Immature natural killer cell (primary cell): Measurements from ENCODE around the gene IQCK. TPM values are rescaled to one million over a fixed set of nuclear protein-coding genes. Genes with fewer than 3 reads are reported as not detected.

ENCODE experiments used
- DNase-seq, 3 donors: peaks; one replicate each; pipeline ENCODE4 v3.0.0; 2022; ENCODE audit warnings: mixed read lengths in 1 of 3
- H3K27ac Mint-ChIP-seq, 6 donors: one replicate each; pipeline ENCODE4 v1.8.0; 2020; ENCODE audit warnings: mixed read lengths in 6 of 6, mild to moderate bottlenecking in 5 of 6, inconsistent platforms in 4 of 6, moderate library complexity in 3 of 6
- H3K27me3 Mint-ChIP-seq, 3 donors: one replicate each; pipeline ENCODE4 v1.8.0; 2020 to 2021; ENCODE audit warnings: low read depth in 3 of 3, mild to moderate bottlenecking in 3 of 3, mixed read lengths in 3 of 3, moderate library complexity in 3 of 3, inconsistent platforms in 1 of 3
- H3K36me3 Mint-ChIP-seq, 3 donors: one replicate each; pipeline ENCODE4 v1.8.0; 2020; ENCODE audit warnings: mixed read lengths in 3 of 3, inconsistent platforms in 2 of 3, mild to moderate bottlenecking in 2 of 3
- H3K4me1 Mint-ChIP-seq, 2 donors: one replicate each; pipeline ENCODE4 v1.8.0; 2020; ENCODE audit warnings: inconsistent platforms in 2 of 2, mild to moderate bottlenecking in 2 of 2, mixed read lengths in 2 of 2, moderate library complexity in 1 of 2
- H3K4me3 Mint-ChIP-seq, 5 donors: one replicate each; pipeline ENCODE4 v1.8.0; 2020; ENCODE audit warnings: mild to moderate bottlenecking in 5 of 5, mixed read lengths in 5 of 5, inconsistent platforms in 3 of 5, moderate library complexity in 3 of 5
- H3K9me3 Mint-ChIP-seq, 6 donors: one replicate each; pipeline ENCODE4 v1.8.0; 2020; ENCODE audit warnings: mild to moderate bottlenecking in 6 of 6, mixed read lengths in 6 of 6, inconsistent platforms in 4 of 6, moderate library complexity in 3 of 6
- polyA plus RNA-seq, 3 donors: library from polyadenylated mRNA; unstranded; fragments of 300-500 nt; fragmentation: Illumina TruSeq; gene quantifications; one replicate each; pipeline ENCODE4 v1.2.3, GENCODE V29; 2021

The IQCK gene
- polyA plus RNA-seq, 3 donors from 2014 or later = 0.95 to 3.5 TPM; not detected in 1

- no peak overlapping the region for H3K27ac Mint-ChIP-seq
- no peak for DNase-seq
- no peak overlapping the region for H3K4me3 Mint-ChIP-seq
- H3K4me1 Mint-ChIP-seq = no peaks in the 10 kb centered on the region
- peaks cover 0 to 6% (median 0%) of the 10 kb centered on the region in 3 donors for H3K27me3 Mint-ChIP-seq
- H3K36me3 Mint-ChIP-seq = no peaks in the 10 kb centered on the region
- H3K9me3 Mint-ChIP-seq = no peaks in the 10 kb centered on the region
Measured at GRCh38 chr16:19872179-19872863, 154.2 kb downstream of the IQCK start.

DNA sequence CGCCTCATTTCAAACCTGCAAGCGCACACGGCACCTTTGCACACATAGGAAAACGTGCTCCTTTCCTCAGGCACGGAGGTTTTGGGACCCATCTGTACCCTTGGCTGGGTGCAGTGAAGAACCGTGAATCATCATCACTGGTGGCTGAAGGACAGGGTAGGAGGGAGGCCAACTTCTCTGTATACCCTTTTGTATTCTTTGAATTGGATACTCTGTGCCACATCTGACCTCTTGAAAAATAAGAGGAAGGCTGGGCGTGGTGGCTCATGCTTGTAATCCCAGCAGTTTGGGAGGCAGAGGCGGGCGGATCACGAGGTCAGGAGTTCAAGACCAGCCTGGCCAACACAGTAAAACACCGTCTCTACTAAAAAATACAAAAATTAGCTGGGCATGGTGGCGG lies 154.9 kb downstream of the IQCK start:
- no peaks in the 10 kb centered on the region for H3K4me1 Mint-ChIP-seq
- no peak overlapping the region for H3K4me3 Mint-ChIP-seq
- H3K27ac Mint-ChIP-seq = no peak overlapping the region
- H3K9me3 Mint-ChIP-seq = no peaks in the 10 kb centered on the region
- H3K27me3 Mint-ChIP-seq = peaks cover 0 to 9% (median 0%) of the 10 kb centered on the region in 3 donors
- no peaks in the 10 kb centered on the region for H3K36me3 Mint-ChIP-seq
- no peak for DNase-seq

DNA sequence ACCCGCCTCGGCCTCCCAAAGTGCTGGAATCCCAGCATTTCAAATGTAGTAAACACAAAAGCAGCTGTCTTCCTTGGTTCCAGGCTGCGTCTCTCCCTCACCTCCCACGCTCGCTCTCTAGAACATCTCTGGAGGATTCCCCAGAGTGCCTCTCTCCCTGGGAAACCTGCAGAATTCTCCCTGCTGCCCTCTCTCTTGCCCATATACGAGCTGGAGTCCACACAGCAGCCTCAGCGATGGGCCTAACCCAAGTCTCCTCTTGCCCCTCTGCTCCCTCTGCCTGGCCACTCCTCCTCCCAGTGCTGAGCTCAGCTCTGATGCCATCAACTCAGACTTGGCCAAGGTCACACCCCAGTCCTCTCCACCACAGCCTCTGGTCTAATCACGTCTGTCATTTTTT lies 156.0 kb downstream of the IQCK start:
- no peak overlapping the region for H3K27ac Mint-ChIP-seq
- H3K4me1 Mint-ChIP-seq = no peaks in the 10 kb centered on the region
- no peaks in the 10 kb centered on the region for H3K9me3 Mint-ChIP-seq
- H3K27me3 Mint-ChIP-seq = peaks cover 0 to 6% (median 2%) of the 10 kb centered on the region in 3 donors
- DNase-seq = no peak
- no peaks in the 10 kb centered on the region for H3K36me3 Mint-ChIP-seq
- no peak overlapping the region for H3K4me3 Mint-ChIP-seq

DNA sequence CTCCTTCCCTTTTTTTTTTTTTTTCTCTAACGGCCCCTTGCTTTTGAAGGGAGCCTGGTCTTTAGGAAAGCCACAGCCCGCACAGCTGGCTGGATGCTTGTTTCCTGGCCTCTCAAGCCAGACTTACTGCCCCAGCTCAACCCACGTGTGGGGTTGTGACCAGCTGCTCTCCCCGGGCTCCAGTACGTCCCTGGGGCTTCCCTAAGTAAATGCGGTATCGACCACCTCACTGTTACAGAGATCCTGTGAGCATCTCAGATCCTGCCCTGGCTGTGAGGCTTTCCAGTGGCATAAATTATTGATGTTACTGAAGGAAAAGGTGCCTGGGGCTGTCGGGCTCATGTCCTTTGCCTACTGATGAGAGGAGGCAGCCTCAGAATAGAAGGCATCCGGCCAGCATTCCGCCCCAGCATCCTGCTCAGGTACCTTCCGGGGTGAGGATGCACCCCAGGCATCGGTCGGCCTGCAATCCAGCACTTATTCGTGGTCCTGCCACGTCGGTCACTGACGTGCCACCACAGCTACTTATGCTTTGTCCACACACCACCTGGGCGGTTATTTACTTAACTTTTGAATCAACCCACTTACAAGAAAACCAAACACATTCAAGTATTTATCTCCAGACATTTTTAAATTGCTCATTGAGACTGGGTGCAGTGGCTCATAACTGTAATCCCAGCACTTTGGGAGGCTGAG lies 156.9 kb downstream of the IQCK start:
- no peak for DNase-seq
- H3K36me3 Mint-ChIP-seq = no peaks in the 10 kb centered on the region
- H3K27me3 Mint-ChIP-seq = peaks cover 0 to 6% (median 2%) of the 10 kb centered on the region in 3 donors
- H3K4me3 Mint-ChIP-seq = no peak overlapping the region
- no peak overlapping the region for H3K27ac Mint-ChIP-seq
- H3K9me3 Mint-ChIP-seq = no peaks in the 10 kb centered on the region
- no peaks in the 10 kb centered on the region for H3K4me1 Mint-ChIP-seq

DNA sequence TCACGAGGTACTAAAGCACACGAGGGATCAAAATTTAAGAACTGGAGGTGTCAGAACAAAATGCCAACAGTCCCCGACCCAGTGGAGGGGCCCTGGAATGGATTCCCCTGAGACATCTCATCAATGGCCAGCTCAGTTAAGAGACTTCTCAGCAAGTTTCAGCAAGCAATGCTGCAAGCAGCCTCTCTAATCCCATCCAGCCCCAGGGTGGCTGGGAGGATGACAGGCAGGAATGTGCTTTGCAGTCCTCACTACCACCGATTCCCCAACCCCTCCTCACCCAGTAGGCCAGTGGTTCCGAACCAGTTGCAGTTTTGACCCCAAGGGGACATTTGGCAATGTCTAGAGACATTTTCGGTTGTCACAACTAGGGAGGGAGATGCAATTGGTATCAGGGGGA lies 157.8 kb downstream of the IQCK start:
- Mint-ChIP-seq H3K4me3 (no peak overlapping the region), H3K36me3 (no peaks in the 10 kb centered on the region), H3K9me3 (no peaks in the 10 kb centered on the region), H3K27me3 (peaks cover 0 to 5% (median 2%) of the 10 kb centered on the region in 3 donors), H3K27ac (no peak overlapping the region), H3K4me1 (no peaks in the 10 kb centered on the region)
- DNase-seq = no peak

DNA sequence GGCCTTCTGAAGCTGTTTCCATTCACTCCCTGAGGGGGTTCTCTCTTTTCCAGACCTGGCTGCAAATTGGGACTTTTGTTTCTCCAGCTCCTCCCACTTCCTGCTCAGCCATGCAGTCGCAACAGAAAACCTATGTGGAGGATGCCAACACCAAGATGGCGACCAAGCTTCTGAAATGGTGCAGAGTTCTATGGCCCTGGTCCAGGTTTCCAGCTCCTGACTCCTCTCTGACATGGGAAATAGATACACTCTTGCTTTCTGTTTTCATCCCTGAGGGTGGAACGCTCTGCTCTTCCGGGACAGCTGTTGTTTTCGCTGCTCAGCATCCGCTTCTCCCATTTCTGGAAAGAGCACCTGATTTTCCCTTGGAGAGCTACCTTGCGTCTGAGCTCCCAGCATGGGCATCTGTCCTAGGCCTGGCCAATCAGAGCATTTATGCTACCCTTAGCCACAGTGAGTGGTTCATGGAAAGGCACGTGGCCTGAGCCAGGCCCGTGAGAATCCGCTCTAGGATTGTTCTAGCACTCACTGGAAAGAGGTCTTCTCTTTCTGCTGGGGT lies 158.5 kb downstream of the IQCK start:
- Mint-ChIP-seq H3K4me1 (no peaks in the 10 kb centered on the region), H3K4me3 (no peak overlapping the region), H3K36me3 (no peaks in the 10 kb centered on the region), H3K9me3 (no peaks in the 10 kb centered on the region), H3K27me3 (peaks cover 0 to 7% (median 2%) of the 10 kb centered on the region in 3 donors), H3K27ac (no peak overlapping the region)
- DNase-seq = no peak

- no peak for DNase-seq
- Mint-ChIP-seq H3K4me3 (no peak overlapping the region), H3K27ac (no peak overlapping the region), H3K27me3 (peaks cover 8 to 14% (median 11%) of the 10 kb centered on the region in 3 donors), H3K4me1 (no peaks in the 10 kb centered on the region), H3K9me3 (no peaks in the 10 kb centered on the region), H3K36me3 (no peaks in the 10 kb centered on the region)
Measured at GRCh38 chr16:19878757-19879156, 160.7 kb downstream of the IQCK start.

DNA sequence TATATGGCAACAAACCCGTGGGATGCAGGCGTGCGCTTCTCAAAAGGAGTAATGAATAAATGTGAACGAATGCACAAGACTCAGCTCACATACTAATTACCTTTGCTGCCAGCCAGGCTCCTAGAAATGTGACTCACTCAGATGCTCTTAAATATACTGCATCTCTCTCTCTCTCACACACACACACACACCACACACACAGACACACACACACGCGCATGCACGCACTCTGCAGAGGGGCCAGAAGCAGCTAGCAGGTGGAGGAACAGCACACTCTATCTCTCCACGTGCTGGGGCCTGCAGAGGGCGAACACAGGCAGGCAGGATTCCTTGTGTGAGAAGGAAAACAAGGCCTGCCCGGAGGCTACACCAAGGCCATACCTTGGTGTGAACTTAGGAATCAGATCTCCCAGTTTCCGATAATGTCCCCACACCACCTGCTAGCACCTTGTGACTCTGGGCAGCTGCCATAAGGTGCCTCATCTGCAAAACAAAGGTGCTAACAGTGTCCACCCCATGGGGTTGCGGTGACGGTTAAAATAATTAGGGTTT lies 161.2 kb downstream of the IQCK start:
- H3K27me3 Mint-ChIP-seq = peaks cover 8 to 14% (median 11%) of the 10 kb centered on the region in 3 donors
- H3K36me3 Mint-ChIP-seq = no peaks in the 10 kb centered on the region
- DNase-seq = no peak
- H3K9me3 Mint-ChIP-seq = no peaks in the 10 kb centered on the region
- H3K4me3 Mint-ChIP-seq = no peak overlapping the region
- no peak overlapping the region for H3K27ac Mint-ChIP-seq
- H3K4me1 Mint-ChIP-seq = no peaks in the 10 kb centered on the region

- H3K4me3 Mint-ChIP-seq = no peak overlapping the region
- H3K36me3 Mint-ChIP-seq = no peaks in the 10 kb centered on the region
- H3K27me3 Mint-ChIP-seq = peaks cover 12 to 19% (median 12%) of the 10 kb centered on the region in 3 donors
- peaks cover 10 to 11% of the 10 kb centered on the region in 2 donors for H3K4me1 Mint-ChIP-seq
- H3K27ac Mint-ChIP-seq = no peak overlapping the region
- peaks cover 0 to 2% (median 0%) of the 10 kb centered on the region in 6 donors for H3K9me3 Mint-ChIP-seq
- no peak for DNase-seq
Measured at GRCh38 chr16:19881028-19881427, 163.0 kb downstream of the IQCK start.

DNA sequence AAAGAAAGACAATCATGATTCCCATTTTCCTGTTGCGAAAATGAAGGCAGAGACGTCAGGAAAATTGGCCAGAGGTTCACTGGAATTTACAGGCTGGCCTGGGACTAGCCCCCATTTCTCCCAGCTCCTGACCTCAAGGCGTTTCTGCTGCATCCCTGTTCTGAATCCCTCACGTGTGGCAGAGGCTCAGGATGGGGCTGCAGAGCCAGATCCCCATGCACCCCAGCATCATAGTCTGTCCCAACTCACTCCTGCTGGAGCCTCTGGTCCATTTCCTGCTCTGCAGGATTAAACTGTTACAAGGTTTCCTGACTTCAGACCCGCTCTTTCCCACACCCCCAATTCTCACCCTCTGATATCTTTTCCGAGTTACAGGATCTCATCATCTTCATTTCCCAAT lies 163.7 kb downstream of the IQCK start:
- peaks cover 12 to 22% (median 15%) of the 10 kb centered on the region in 3 donors for H3K27me3 Mint-ChIP-seq
- H3K36me3 Mint-ChIP-seq = no peaks in the 10 kb centered on the region
- H3K27ac Mint-ChIP-seq = no peak overlapping the region

GRCh38 chr16:19882186-19882585 lies 164.1 kb downstream of the IQCK start:
- H3K4me1 Mint-ChIP-seq = peaks cover 16% of the 10 kb centered on the region in 2 donors
- no peak for DNase-seq
- peaks cover 12 to 22% (median 15%) of the 10 kb centered on the region in 3 donors for H3K27me3 Mint-ChIP-seq
- H3K9me3 Mint-ChIP-seq = peaks cover 0 to 2% (median 0%) of the 10 kb centered on the region in 6 donors
- H3K36me3 Mint-ChIP-seq = no peaks in the 10 kb centered on the region
- no peak overlapping the region for H3K4me3 Mint-ChIP-seq
- no peak overlapping the region for H3K27ac Mint-ChIP-seq

More for the DNA sequence above, 163.7 kb downstream of the IQCK start:
- H3K4me1 Mint-ChIP-seq = peaks cover 16% of the 10 kb centered on the region in 2 donors
- H3K4me3 Mint-ChIP-seq = no peak overlapping the region
- DNase-seq = no peak
- H3K9me3 Mint-ChIP-seq = peaks cover 0 to 2% (median 0%) of the 10 kb centered on the region in 6 donors

- Mint-ChIP-seq H3K27me3 (peaks cover 12 to 22% (median 12%) of the 10 kb centered on the region in 3 donors), H3K4me3 (peak overlapping the region in 3 of 5 donors; percentile 7 to 39 (median 30)), H3K36me3 (no peaks in the 10 kb centered on the region), H3K9me3 (peaks cover 0 to 2% (median 0%) of the 10 kb centered on the region in 6 donors), H3K27ac (no peak overlapping the region), H3K4me1 (peaks cover 16% of the 10 kb centered on the region in 2 donors)
- no peak for DNase-seq
Measured at GRCh38 chr16:19882646-19883045, 164.6 kb downstream of the IQCK start.

GRCh38 chr16:19883296-19883965 lies 165.4 kb downstream of the IQCK start:
- Mint-ChIP-seq H3K4me3 (peak overlapping the region in 2 of 5 donors; percentile 1 to 8), H3K36me3 (no peaks in the 10 kb centered on the region), H3K27ac (no peak overlapping the region), H3K4me1 (peaks cover 16% of the 10 kb centered on the region in 2 donors), H3K9me3 (peaks cover 0 to 2% (median 0%) of the 10 kb centered on the region in 6 donors), H3K27me3 (peaks cover 12 to 22% (median 12%) of the 10 kb centered on the region in 3 donors)
- no peak for DNase-seq
